Upper lobe of right lung (tissue), 1 donor: Measurements from ENCODE around the gene TRPM6. TPM values are rescaled to one million over a fixed set of nuclear protein-coding genes. Genes with fewer than 3 reads are reported as not detected.

Experiments used
- ATAC-seq: fragments of 200-7000 bp; cut with Tn5 transposase; one replicate; pipeline ENCODE4 v1.9.1; 2020; ENCODE audit warnings: mild to moderate bottlenecking, moderate library complexity
- DNase-seq: peaks from one replicate; pipeline ENCODE4 v3.0.0-alpha.2; 2020
- H3K27ac ChIP-seq: fragments of 200-600 bp; one replicate; pipeline ENCODE4 v1.8.0; 2022
- H3K27me3 ChIP-seq: fragments of 200-600 bp; one replicate; pipeline ENCODE4 v1.8.0; 2022; ENCODE audit warnings: mild to moderate bottlenecking
- H3K36me3 ChIP-seq: fragments of 200-600 bp; one replicate; pipeline ENCODE4 v1.8.0; 2022
- H3K4me1 ChIP-seq: fragments of 200-600 bp; one replicate; pipeline ENCODE4 v1.8.0; 2022
- H3K4me3 ChIP-seq: fragments of 200-600 bp; one replicate; pipeline ENCODE4 v1.8.0; 2022; ENCODE audit warnings: mild to moderate bottlenecking
- H3K9me3 ChIP-seq: fragments of 200-600 bp; one replicate; pipeline ENCODE4 v1.8.0; 2022
- CTCF ChIP-seq: fragments of 200-600 bp; IDR thresholded peaks from one replicate; pipeline ENCODE4 v1.8.0; 2022; ENCODE audit warnings: antibody characterized with exemption
- intact Hi-C: fragments of 100-400 bp; cut with DNase I; formaldehyde crosslinking; loops from one replicate; pipeline ENCODE4 v1.11.0; 2022
- total RNA-seq: library from RNA; stranded (reverse); fragmentation: NEBNext Ultra II Directional; extraction: Animal tissue kit (Norgen Biotek cat#: 25700); gene quantifications from one replicate; pipeline ENCODE4 v1.2.1, GENCODE V29; 2021
- donor health status: DM: no; HTN: yes; CAD: no; lungs with severe emphysema.

Gene TRPM6
- total RNA-seq, 1 donor from 2014 or later = 1.2 TPM

- ATAC-seq = no peak
Observed at GRCh38 chr9:74697535-74697934, 190.2 kb downstream of the TRPM6 start.

GRCh38 chr9:74696520-74696919, 191.2 kb downstream of the TRPM6 start:
- Histone ChIP-seq H3K9me3 (no peaks in the 10 kb centered on the region), H3K27ac (no peak overlapping the region), H3K27me3 (peaks cover 4% of the 10 kb centered on the region), H3K36me3 (no peaks in the 10 kb centered on the region), H3K4me1 (no peaks in the 10 kb centered on the region), H3K4me3 (no peak overlapping the region)
- no peak for TF ChIP-seq CTCF
- ATAC-seq (no peak), DNase-seq (no peak)
- intact Hi-C loops = no loop called here

More at GRCh38 chr9:74697535-74697934, 190.2 kb downstream of the TRPM6 start:
- no peaks in the 10 kb centered on the region for H3K9me3 ChIP-seq
- no peak overlapping the region for H3K27ac ChIP-seq
- TF ChIP-seq CTCF = no peak
- DNase-seq = no peak
- intact Hi-C loops = no loop called here
- peaks cover 4% of the 10 kb centered on the region for H3K27me3 ChIP-seq
- H3K36me3 ChIP-seq = no peaks in the 10 kb centered on the region
- no peaks in the 10 kb centered on the region for H3K4me1 ChIP-seq
- no peak overlapping the region for H3K4me3 ChIP-seq

- no peak overlapping the region for H3K27ac ChIP-seq
- H3K27me3 ChIP-seq = no peaks in the 10 kb centered on the region
- no peaks in the 10 kb centered on the region for H3K9me3 ChIP-seq
- DNase-seq (no peak), ATAC-seq (no peak)
- H3K36me3 ChIP-seq = no peaks in the 10 kb centered on the region
- H3K4me1 ChIP-seq = no peaks in the 10 kb centered on the region
- intact Hi-C loops = no loop called here
- no peak overlapping the region for H3K4me3 ChIP-seq
- no peak for TF ChIP-seq CTCF
Observed at GRCh38 chr9:74691058-74691457, 196.7 kb downstream of the TRPM6 start.

GRCh38 chr9:74683322-74683721, 204.4 kb downstream of the TRPM6 start:
- no peaks in the 10 kb centered on the region for H3K27me3 ChIP-seq
- no peaks in the 10 kb centered on the region for H3K36me3 ChIP-seq
- H3K9me3 ChIP-seq = no peaks in the 10 kb centered on the region
- intact Hi-C loops = no loop called here
- ATAC-seq = peak; percentile 30
- no peak overlapping the region for H3K4me3 ChIP-seq
- no peaks in the 10 kb centered on the region for H3K4me1 ChIP-seq
- H3K27ac ChIP-seq = no peak overlapping the region
- no peak for DNase-seq
- no peak for TF ChIP-seq CTCF

- no peak overlapping the region for H3K4me3 ChIP-seq
- DNase-seq (no peak), ATAC-seq (no peak)
- no peaks in the 10 kb centered on the region for H3K4me1 ChIP-seq
- no peaks in the 10 kb centered on the region for H3K27me3 ChIP-seq
- H3K27ac ChIP-seq = no peak overlapping the region
- no peak for TF ChIP-seq CTCF
- intact Hi-C loops = no loop called here
- no peaks in the 10 kb centered on the region for H3K36me3 ChIP-seq
- no peaks in the 10 kb centered on the region for H3K9me3 ChIP-seq
Observed at GRCh38 chr9:74681906-74682305, 205.8 kb downstream of the TRPM6 start.

GRCh38 chr9:74674077-74674476, 213.6 kb downstream of the TRPM6 start:
- no peaks in the 10 kb centered on the region for H3K36me3 ChIP-seq
- H3K9me3 ChIP-seq = no peaks in the 10 kb centered on the region
- no peaks in the 10 kb centered on the region for H3K27me3 ChIP-seq
- H3K4me1 ChIP-seq = no peaks in the 10 kb centered on the region
- no peak overlapping the region for H3K27ac ChIP-seq
- TF ChIP-seq CTCF = no peak
- no peak overlapping the region for H3K4me3 ChIP-seq
- ATAC-seq = no peak
- intact Hi-C loops = no loop called here
- no peak for DNase-seq
